IPS-11a (cell line): Measurements from ENCODE around the gene EXOC2.

Experiments
- H3K4me3 ChIP-seq: one replicate; pipeline ENCODE4 v1.5.1; 2013; ENCODE audit warnings: low read depth, low read length, control low read depth

The EXOC2 gene

GRCh38 chr6:540490-540889, 152.4 kb downstream of the EXOC2 start:
- H3K4me3 ChIP-seq: no peak overlapping the region

- H3K4me3 ChIP-seq: no peak overlapping the region
These were observed 155.8 kb downstream of the EXOC2 start for GRCh38 chr6:537114-537513.

GRCh38 chr6:530425-530824, 162.5 kb downstream of the EXOC2 start:
- H3K4me3 ChIP-seq: no peak overlapping the region

GRCh38 chr6:528989-529388, 163.9 kb downstream of the EXOC2 start:
- no peak overlapping the region for H3K4me3 ChIP-seq

GRCh38 chr6:527989-528673, 164.8 kb downstream of the EXOC2 start:
- H3K4me3 ChIP-seq: no peak overlapping the region

- H3K4me3 ChIP-seq: no peak overlapping the region
These were observed 168.1 kb downstream of the EXOC2 start for GRCh38 chr6:524803-525202.

- H3K4me3 ChIP-seq: no peak overlapping the region
These were observed 172.1 kb downstream of the EXOC2 start for GRCh38 chr6:520820-521219.

- no peak overlapping the region for H3K4me3 ChIP-seq
These were observed 174.7 kb downstream of the EXOC2 start for GRCh38 chr6:518218-518617.

- H3K4me3 ChIP-seq: no peak overlapping the region
These were observed 176.7 kb downstream of the EXOC2 start for GRCh38 chr6:516213-516612.

GRCh38 chr6:515267-515666, 177.7 kb downstream of the EXOC2 start:
- H3K4me3 ChIP-seq: no peak overlapping the region

- no peak overlapping the region for H3K4me3 ChIP-seq
These were observed 178.5 kb downstream of the EXOC2 start for GRCh38 chr6:514396-514978.

- no peak overlapping the region for H3K4me3 ChIP-seq
These were observed 179.0 kb downstream of the EXOC2 start for GRCh38 chr6:513961-514360.

GRCh38 chr6:513058-513457, 179.9 kb downstream of the EXOC2 start:
- H3K4me3 ChIP-seq: no peak overlapping the region

GRCh38 chr6:511488-512137, 181.3 kb downstream of the EXOC2 start:
- no peak overlapping the region for H3K4me3 ChIP-seq

- no peak overlapping the region for H3K4me3 ChIP-seq
These were observed 183.3 kb downstream of the EXOC2 start for GRCh38 chr6:509676-510075.

- no peak overlapping the region for H3K4me3 ChIP-seq
These were observed 184.3 kb downstream of the EXOC2 start for GRCh38 chr6:508614-509013.

GRCh38 chr6:508006-508405, 184.9 kb downstream of the EXOC2 start:
- no peak overlapping the region for H3K4me3 ChIP-seq

- no peak overlapping the region for H3K4me3 ChIP-seq
These were observed 185.9 kb downstream of the EXOC2 start for GRCh38 chr6:506920-507622.

- H3K4me3 ChIP-seq: no peak overlapping the region
These were observed 186.4 kb downstream of the EXOC2 start for GRCh38 chr6:506508-506907.

- H3K4me3 ChIP-seq: no peak overlapping the region
These were observed 187.6 kb downstream of the EXOC2 start for GRCh38 chr6:505374-505773.

- no peak overlapping the region for H3K4me3 ChIP-seq
These were observed 188.4 kb downstream of the EXOC2 start for GRCh38 chr6:504446-504980.
